HCT116 (cell line): Measurements from ENCODE around the gene DYNC2H1. TPM values are rescaled to one million over a fixed set of nuclear protein-coding genes. Genes with fewer than 3 reads are reported as not detected.
A peak's percentile ranks its signal among the peaks of the same experiment; 100 is the strongest.

ENCODE experiments used
- ATAC-seq: fragments of 200-7000 bp; cut with Tn5 transposase; 2 replicates; pipeline ENCODE4 v1.9.1; 2020; ENCODE audit warnings: mild to moderate bottlenecking, moderate library complexity
- BruUV-seq: library from RNA; stranded (reverse); fragments of 400-500 nt; replicated peaks from 2 replicates; lab custom pipeline; 2021; lab: Mats Ljungman, UMichigan
- CTCF ChIA-PET: fragments of 300-600 bp; sonication (Branson Sonifier 250); formaldehyde crosslinking; loops from one replicate; lab custom pipeline; 2021; ENCODE audit warnings: antibody characterized with exemption; lab: Charles Lee
- POLR2A ChIA-PET: fragments of 300-600, 350-600 bp; sonication (Branson Sonifier 250); formaldehyde crosslinking; loops from one replicate; lab custom pipeline; 2021; ENCODE audit warnings: antibody characterized with exemption; lab: Charles Lee
- RAD21 ChIA-PET, 2 experiments: fragments of 300-600 bp; sonication (Branson Sonifier 250); formaldehyde crosslinking; loops; one replicate each; lab custom pipeline; 2023; ENCODE audit warnings: low total read pairs in 2 of 2; ENCODE audit not compliant: uncharacterized antibody in 2 of 2, unreplicated experiment in 2 of 2, low non-redundant PET in 1 of 2; lab: Charles Lee
- DNase-seq: peaks from one replicate; pipeline ENCODE4 v3.0.0-alpha.2; 2010; ENCODE audit warnings: low read depth, low spot score
- H2AFZ ChIP-seq: fragments of 200-600 bp; shearing (Covaris generic), sonication (generic); 2 replicates; pipeline ENCODE4 v1.6.1; 2017; ENCODE audit warnings: low read depth, mixed run types, mixed read lengths, antibody characterized with exemption, low read length; ENCODE audit not compliant: poor library complexity, severe bottlenecking
- H3K27ac ChIP-seq: 2 replicates; pipeline ENCODE4 v1.5.1; 2012; ENCODE audit warnings: low read depth, low read length
- H3K27me3 ChIP-seq: fragments of 200-600 bp; sonication (generic); 2 replicates; pipeline ENCODE4 v1.6.1; 2016; ENCODE audit warnings: mixed run types, low read length, mixed read lengths; ENCODE audit not compliant: insufficient read depth
- H3K36me3 ChIP-seq, 2 experiments: fragments of 200-500 bp in 1 of 2; fragments of 200-600 bp in 1 of 2; sonication (Bioruptor generic) in 1 of 2; sonication (generic) in 1 of 2; 2 replicates each; pipeline versions ENCODE4 v1.5.1 to v1.6.1; 2014 to 2016; ENCODE audit warnings: low read length in 2 of 2, inconsistent platforms in 1 of 2, mixed read lengths in 1 of 2, mixed run types in 1 of 2; ENCODE audit not compliant: insufficient read depth in 2 of 2, control insufficient read depth in 1 of 2
- H3K4me1 ChIP-seq, 2 experiments: fragments of 200-600 bp in 1 of 2; sonication (generic) in 1 of 2; 2 replicates each; pipeline versions ENCODE4 v1.5.1 to v1.6.1; 2012 to 2017; ENCODE audit warnings: low read length in 2 of 2, inconsistent platforms in 1 of 2, mild to moderate bottlenecking in 1 of 2, mixed read lengths in 1 of 2, mixed run types in 1 of 2, moderate library complexity in 1 of 2; ENCODE audit not compliant: insufficient read depth in 2 of 2, control insufficient read depth in 1 of 2
- H3K4me2 ChIP-seq: fragments of 200-600 bp; sonication (generic); 2 replicates; pipeline ENCODE4 v1.6.1; 2017; ENCODE audit warnings: mixed run types, low read length, mixed read lengths
- H3K4me3 ChIP-seq, 2 experiments: fragments of 200-600 bp in 1 of 2; sonication (generic) in 1 of 2; replicated peaks in 1 of 2; 2 replicates each; pipeline ENCODE4 v1.5.1; 2011 to 2016; ENCODE audit warnings: low read length in 2 of 2, control low read depth in 1 of 2, low read depth in 1 of 2, mild to moderate bottlenecking in 1 of 2, mixed read lengths in 1 of 2, mixed run types in 1 of 2
- H3K79me2 ChIP-seq: fragments of 200-600 bp; sonication (generic); 2 replicates; pipeline ENCODE4 v1.6.1; 2017; ENCODE audit warnings: mild to moderate bottlenecking, mixed run types, low read length, moderate library complexity, mixed read lengths; ENCODE audit not compliant: insufficient read depth
- H3K9ac ChIP-seq: fragments of 200-600 bp; sonication (generic); 2 replicates; pipeline ENCODE4 v1.6.1; 2016; ENCODE audit warnings: low read length, mixed read lengths
- H3K9me2 ChIP-seq: fragments of 200-600 bp; sonication (generic), shearing (Covaris generic); 2 replicates; pipeline ENCODE4 v1.6.1; 2017; ENCODE audit warnings: mixed run types, mild to moderate bottlenecking, moderate library complexity; ENCODE audit not compliant: insufficient read depth
- H3K9me3 ChIP-seq, 2 experiments: fragments of 200-500 bp in 1 of 2; fragments of 200-600 bp in 1 of 2; sonication (Bioruptor generic) in 1 of 2; sonication (generic) in 1 of 2; 2 replicates each; pipeline ENCODE4 v1.6.1; 2014 to 2017; ENCODE audit warnings: low read length in 2 of 2, mixed read lengths in 2 of 2, inconsistent platforms in 1 of 2, low read depth in 1 of 2, mild to moderate bottlenecking in 1 of 2, mixed run types in 1 of 2, moderate library complexity in 1 of 2; ENCODE audit not compliant: control insufficient read depth in 1 of 2, insufficient read depth in 1 of 2
- H4K20me1 ChIP-seq: fragments of 200-600 bp; sonication (generic), shearing (Covaris generic); 2 replicates; pipeline ENCODE4 v1.6.1; 2017; ENCODE audit warnings: mixed run types, mild to moderate bottlenecking, moderate library complexity; ENCODE audit not compliant: insufficient read depth
- ATF3 ChIP-seq: IDR thresholded peaks from 2 replicates; pipeline ENCODE4 v1.6.1; 2012
- CBX3 ChIP-seq: IDR thresholded peaks from 2 replicates; pipeline ENCODE4 v1.6.1; 2012; ENCODE audit warnings: low read depth
- CEBPB ChIP-seq: IDR thresholded peaks from 2 replicates; pipeline ENCODE4 v1.6.1; 2012; ENCODE audit warnings: low read depth
- EZH2 ChIP-seq: fragments of 200-600 bp; sonication (generic); IDR thresholded peaks from 2 replicates; pipeline ENCODE4 v1.6.1; 2017; ENCODE audit warnings: antibody characterized with exemption, mixed run types
- EZH2phosphoT487 ChIP-seq: fragments of 200-600 bp; IDR thresholded peaks from 2 replicates; pipeline ENCODE4 v1.6.1; 2018; ENCODE audit warnings: antibody characterized with exemption, borderline replicate concordance
- MAX ChIP-seq: IDR thresholded peaks from 2 replicates; pipeline ENCODE4 v1.6.1; 2012
- POLR2A ChIP-seq: IDR thresholded peaks from 2 replicates; pipeline ENCODE4 v1.7.0; 2011; ENCODE audit warnings: borderline replicate concordance; ENCODE audit not compliant: insufficient read depth, insufficient read length; ENCODE audit errors: extremely low read depth
- POLR2AphosphoS5 ChIP-seq: IDR thresholded peaks from 2 replicates; pipeline ENCODE4 v1.6.1; 2011; ENCODE audit warnings: mild to moderate bottlenecking, low read depth, low read length, moderate library complexity
- SP1 ChIP-seq: IDR thresholded peaks from 2 replicates; pipeline ENCODE4 v1.6.1; 2012; ENCODE audit warnings: low read depth
- SRF ChIP-seq: IDR thresholded peaks from 2 replicates; pipeline ENCODE4 v1.6.1; 2012; ENCODE audit warnings: low read depth
- TCF7L2 ChIP-seq: IDR thresholded peaks from 2 replicates; pipeline ENCODE4 v1.7.0; 2011; ENCODE audit warnings: borderline replicate concordance, inconsistent platforms; ENCODE audit not compliant: insufficient read depth, insufficient read length; ENCODE audit errors: extremely low read depth
- YY1 ChIP-seq: IDR thresholded peaks from 2 replicates; pipeline ENCODE4 v1.6.1; 2011; ENCODE audit warnings: low read length, low read depth, moderate library complexity, mild to moderate bottlenecking; ENCODE audit not compliant: insufficient replicate concordance; ENCODE audit errors: extremely low read depth
- ZBTB33 ChIP-seq: IDR thresholded peaks from 2 replicates; pipeline ENCODE4 v1.6.1; 2011; ENCODE audit warnings: mild to moderate bottlenecking, low read length, moderate library complexity; ENCODE audit not compliant: insufficient replicate concordance; ENCODE audit errors: extremely low read depth
- ZFX ChIP-seq: fragments of 450-650 bp; IDR thresholded peaks from 2 replicates; pipeline ENCODE4 v1.6.1; 2017
- ZNF274 ChIP-seq: fragments of 200-500 bp; sonication (Bioruptor generic); IDR thresholded peaks from 2 replicates; pipeline ENCODE4 v1.6.1; 2014; ENCODE audit warnings: mild to moderate bottlenecking, low read depth, low read length, inconsistent platforms
- intact Hi-C: fragments of 100-400 bp; cut with micrococcal nuclease; formaldehyde crosslinking; loops from 2 replicates; pipeline ENCODE4 v1.10.0; 2022
- total RNA-seq: library from RNA; stranded (reverse); gene quantifications from one replicate; pipeline ENCODE4 v1.2.1, GENCODE V29; 2021; ENCODE audit not compliant: unreplicated experiment

Gene DYNC2H1
- total RNA-seq, 1 experiment from 2014 or later, result 1.5 TPM

GRCh38 chr11:103384652-103385051, 275.4 kb downstream of the DYNC2H1 start:
- ATAC-seq (no peak), DNase-seq (no peak)
- RAD21 ChIA-PET, result no interaction called here
- no peaks in the 10 kb centered on the region for H3K9me3 ChIP-seq
- no peaks in the 10 kb centered on the region for H3K36me3 ChIP-seq
- POLR2A ChIA-PET, result no interaction called here
- H3K79me2 ChIP-seq, result no peaks in the 10 kb centered on the region
- intact Hi-C loops, result no loop called here
- H3K9me2 ChIP-seq, result no peaks in the 10 kb centered on the region
- H4K20me1 ChIP-seq, result no peaks in the 10 kb centered on the region
- H3K4me2 ChIP-seq, result no peak overlapping the region
- H3K4me1 ChIP-seq, result no peaks in the 10 kb centered on the region
- no TSS peak for BruUV-seq
- CTCF ChIA-PET, result no interaction called here
- H2AFZ ChIP-seq, result no peak overlapping the region
- no peak overlapping the region for H3K9ac ChIP-seq
- no peak overlapping the region for H3K4me3 ChIP-seq
- H3K27ac ChIP-seq, result no peak overlapping the region
- no peaks in the 10 kb centered on the region for H3K27me3 ChIP-seq
- TF ChIP-seq TCF7L2 (no peak), SP1 (no peak), POLR2AphosphoS5 (no peak), ZBTB33 (no peak), ZFX (no peak), EZH2 (no peak)

- H3K4me1 ChIP-seq, result peaks cover 0 to 3% of the 10 kb centered on the region in 2 experiments; a peak in 1 of 4 replicates
- ChIA-PET POLR2A (no interaction called here), CTCF (no interaction called here), RAD21 (no interaction called here)
- intact Hi-C loops, result no loop called here
- H3K79me2 ChIP-seq, result no peaks in the 10 kb centered on the region
- ATAC-seq (no peak), DNase-seq (no peak)
- H2AFZ ChIP-seq, result peak overlapping the region; percentile 5
- H3K27me3 ChIP-seq, result no peaks in the 10 kb centered on the region
- H3K4me3 ChIP-seq, result no peak overlapping the region
- H3K4me2 ChIP-seq, result no peak overlapping the region
- no peaks in the 10 kb centered on the region for H4K20me1 ChIP-seq
- no peaks in the 10 kb centered on the region for H3K36me3 ChIP-seq
- no peak overlapping the region for H3K27ac ChIP-seq
- BruUV-seq, result no TSS peak
- H3K9me2 ChIP-seq, result no peaks in the 10 kb centered on the region; the same call in 1 of the 2 replicates
- no peaks in the 10 kb centered on the region for H3K9me3 ChIP-seq
- H3K9ac ChIP-seq, result no peak overlapping the region
- TF ChIP-seq EZH2phosphoT487 (no peak), ZNF274 (no peak), SRF (no peak), POLR2A (no peak), CBX3 (no peak), ATF3 (no peak), CEBPB (no peak), MAX (no peak), YY1 (no peak), EZH2 (no peak), ZFX (no peak), SP1 (no peak), ZBTB33 (no peak)
Observed at GRCh38 chr11:103395612-103396011, 286.4 kb downstream of the DYNC2H1 start.
